ENCODE measurements around the gene ARID1B. TPM values are rescaled to one million over a fixed set of nuclear protein-coding genes. Genes with fewer than 3 reads are reported as not detected.

ARID1B gene
- total and polyA plus RNA-seq, 12 donors: 13.3 to 85.6 (median 50.9) TPM

DNA sequence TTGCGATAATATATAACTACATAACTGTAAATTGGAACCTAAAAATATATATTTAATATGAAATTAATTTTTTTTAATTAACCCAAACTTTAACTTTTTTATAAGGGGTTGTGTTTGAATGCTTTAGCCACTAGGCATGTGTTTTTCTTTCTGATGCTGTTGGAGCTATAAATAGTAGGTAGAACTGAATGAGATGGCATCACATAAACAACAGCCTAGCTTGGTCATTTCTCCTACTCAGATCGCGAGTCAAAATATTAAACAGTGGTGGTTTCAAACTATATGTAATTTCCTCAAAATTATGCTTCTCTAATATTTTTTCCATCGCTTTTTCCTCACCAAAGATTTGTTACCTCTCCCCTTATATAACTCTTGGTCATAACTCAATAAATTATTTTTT is 243.2 kb downstream of the ARID1B start:
- no peaks in the 10 kb centered on the region for H3K9me3 ChIP-seq (replicated peaks in 1 of 3)
- DNase-seq: no peak
- peak overlapping the region; percentile 95 to 99 (median 99) for H3K27ac ChIP-seq
- 26 to 31% (median 27%) methylated on average over 4 of the region's 4 CpGs for WGBS, 4 donors
- H3K27me3 ChIP-seq: no peaks in the 10 kb centered on the region
- peak in 1 of 2 donors; percentile 7 for TF ChIP-seq POLR2A (IDR thresholded peaks at IDR 0.05)
- TF ChIP-seq, protein P1, sequence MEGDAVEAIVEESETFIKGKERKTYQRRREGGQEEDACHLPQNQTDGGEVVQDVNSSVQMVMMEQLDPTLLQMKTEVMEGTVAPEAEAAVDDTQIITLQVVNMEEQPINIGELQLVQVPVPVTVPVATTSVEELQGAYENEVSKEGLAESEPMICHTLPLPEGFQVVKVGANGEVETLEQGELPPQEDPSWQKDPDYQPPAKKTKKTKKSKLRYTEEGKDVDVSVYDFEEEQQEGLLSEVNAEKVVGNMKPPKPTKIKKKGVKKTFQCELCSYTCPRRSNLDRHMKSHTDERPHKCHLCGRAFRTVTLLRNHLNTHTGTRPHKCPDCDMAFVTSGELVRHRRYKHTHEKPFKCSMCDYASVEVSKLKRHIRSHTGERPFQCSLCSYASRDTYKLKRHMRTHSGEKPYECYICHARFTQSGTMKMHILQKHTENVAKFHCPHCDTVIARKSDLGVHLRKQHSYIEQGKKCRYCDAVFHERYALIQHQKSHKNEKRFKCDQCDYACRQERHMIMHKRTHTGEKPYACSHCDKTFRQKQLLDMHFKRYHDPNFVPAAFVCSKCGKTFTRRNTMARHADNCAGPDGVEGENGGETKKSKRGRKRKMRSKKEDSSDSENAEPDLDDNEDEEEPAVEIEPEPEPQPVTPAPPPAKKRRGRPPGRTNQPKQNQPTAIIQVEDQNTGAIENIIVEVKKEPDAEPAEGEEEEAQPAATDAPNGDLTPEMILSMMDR (IDR thresholded peaks at IDR 0.05): no peak
- peaks cover 11 to 37% of the 10 kb centered on the region in 2 donors for H3K4me1 ChIP-seq (replicated peaks in 1 of 2)
- peak overlapping the region in 2 of 4 donors; percentile 51 to 90 for H3K4me3 ChIP-seq
- H3K36me3 ChIP-seq (replicated peaks in 1 of 2): no peaks in the 10 kb centered on the region
- intact Hi-C loops (cut with DNase I): no loop called here

- DNase-seq: peak in 6 of 7 donors; percentile 59 to 80 (median 65)
- H3K9me3 ChIP-seq (replicated peaks in 1 of 3): no peaks in the 10 kb centered on the region
- intact Hi-C loops (cut with DNase I): no loop called here
- TF ChIP-seq, protein P1 (IDR thresholded peaks at IDR 0.05): no peak
- TF ChIP-seq POLR2A (IDR thresholded peaks at IDR 0.05): no peak
- WGBS, 4 donors: 0 to 1% (median 0%) methylated on average over 13 to 40 of the region's 40 CpGs
- H3K4me1 ChIP-seq (replicated peaks in 1 of 2): peaks cover 11 to 37% of the 10 kb centered on the region in 2 donors
- H3K27me3 ChIP-seq: no peaks in the 10 kb centered on the region
- H3K36me3 ChIP-seq (replicated peaks in 1 of 2): no peaks in the 10 kb centered on the region
- peak overlapping the region; percentile 95 to 99 (median 99) for H3K27ac ChIP-seq
- H3K4me3 ChIP-seq: peak overlapping the region; percentile 51 to 95 (median 86)
Measured at GRCh38 chr6:157020881-157021343, 243.7 kb downstream of the ARID1B start.

- peak; percentile 90 to 94 (median 92) for DNase-seq
- Histone ChIP-seq H3K9me3 (replicated peaks in 1 of 3) (no peaks in the 10 kb centered on the region), H3K36me3 (replicated peaks in 1 of 2) (no peaks in the 10 kb centered on the region), H3K27ac (peak overlapping the region; percentile 95 to 99 (median 99)), H3K4me1 (replicated peaks in 1 of 2) (peaks cover 11 to 37% of the 10 kb centered on the region in 2 donors), H3K27me3 (no peaks in the 10 kb centered on the region), H3K4me3 (peak overlapping the region; percentile 51 to 95 (median 86))
- TF ChIP-seq POLR2A (IDR thresholded peaks at IDR 0.05): peak; percentile 94 to 96
- TF ChIP-seq, protein P1 (IDR thresholded peaks at IDR 0.05): peak in 4 of 6 experiments; percentile 18 to 40 (median 28)
- intact Hi-C loops (cut with DNase I): no loop called here
- 0% methylated on average over 4 to 84 of the region's 84 CpGs for WGBS, 4 donors
Measured at GRCh38 chr6:157021344-157021992, 244.3 kb downstream of the ARID1B start.

GRCh38 chr6:157021993-157022740 is 245.0 kb downstream of the ARID1B start:
- Histone ChIP-seq H3K27ac (peak overlapping the region; percentile 95 to 99 (median 99)), H3K9me3 (replicated peaks in 1 of 3) (no peaks in the 10 kb centered on the region), H3K27me3 (no peaks in the 10 kb centered on the region), H3K36me3 (replicated peaks in 1 of 2) (no peaks in the 10 kb centered on the region), H3K4me1 (replicated peaks in 1 of 2) (peaks cover 11 to 37% of the 10 kb centered on the region in 2 donors), H3K4me3 (peak overlapping the region in 3 of 4 donors; percentile 51 to 95 (median 90))
- TF ChIP-seq POLR2A (IDR thresholded peaks at IDR 0.05): peak; percentile 21 to 93
- TF ChIP-seq, protein P1 (IDR thresholded peaks at IDR 0.05): no peak
- intact Hi-C loops (cut with DNase I): no loop called here
- DNase-seq: peak; percentile 89 to 96 (median 93)
- 3 to 4% (median 4%) methylated on average over 26 to 33 of the region's 33 CpGs for WGBS, 4 donors

Measured in adrenal gland (tissue), 12 donors.